ENCODE data around the gene OR51E1. TPM values are rescaled to one million over a fixed set of nuclear protein-coding genes. Genes with fewer than 3 reads are reported as not detected.

Gene OR51E1
- total and polyA plus RNA-seq, 2 donors (not counting 3 experiments of a cell fraction or from before 2014, with no cell fraction given) = not detected

- DNase-seq (ENCODE audit: low read depth, low spot score) = no peak
- POLR2A ChIA-PET = no interaction called here
- no peak overlapping the region for H3K4me2 ChIP-seq (ENCODE audit: insufficient read depth, low read length)
- H3K4me3 ChIP-seq (replicated peaks in 1 of 3; ENCODE audit: insufficient read depth in 1 of 3, low read depth in 1 of 3, low read length in 3 of 3) = no peak overlapping the region
- dilution Hi-C loops (cut with MboI; ENCODE audit: extremely low pct_ligation_motif_present, low sequenced_read_pairs) (no loop called here), intact Hi-C loops (cut with micrococcal nuclease) (no loop called here)
- H3K36me3 ChIP-seq (ENCODE audit: control insufficient read depth in 2 of 2, extremely low read depth in 1 of 2, insufficient read depth in 2 of 2, low read length in 2 of 2) = no peaks in the 10 kb centered on the region
- no peak overlapping the region for H2AFZ ChIP-seq (ENCODE audit: low read depth, low read length)
- FAIRE-seq = no peak
- BruUV-seq (replicated peaks) = no TSS peak
- H3K27me3 ChIP-seq (ENCODE audit: control insufficient read depth in 2 of 2, insufficient read depth in 2 of 2, low read length in 2 of 2) = no peaks in the 10 kb centered on the region
- H3K9me3 ChIP-seq (replicated peaks; ENCODE audit: control insufficient read depth, insufficient read depth, low read length) = no peaks in the 10 kb centered on the region
- H3K9ac ChIP-seq (replicated peaks; ENCODE audit: extremely low read depth, insufficient read depth, low read length) = no peak overlapping the region
- no peaks in the 10 kb centered on the region for H3K4me1 ChIP-seq (ENCODE audit: control insufficient read depth, extremely low read depth, insufficient read depth, low read length)
- H3K9me1 ChIP-seq (replicated peaks; ENCODE audit: control insufficient read depth, extremely low read depth, insufficient read depth, low read length) = no peaks in the 10 kb centered on the region
- H4K20me1 ChIP-seq (replicated peaks; ENCODE audit: control insufficient read depth, extremely low read depth, insufficient read depth, low read length) = no peaks in the 10 kb centered on the region
- CTCF ChIA-PET = no interaction called here
- TF ChIP-seq JUN (IDR thresholded peaks at IDR 0.05; ENCODE audit: borderline replicate concordance, insufficient read depth, insufficient read length, low read depth) = no peak
- no peak for TF ChIP-seq GATA2 (IDR thresholded peaks at IDR 0.05; ENCODE audit: insufficient read depth, insufficient read length, low read depth, low read length)
- TF ChIP-seq MYC (IDR thresholded peaks at IDR 0.05; ENCODE audit: low read depth, low read length) = no peak
- TF ChIP-seq, protein P1, sequence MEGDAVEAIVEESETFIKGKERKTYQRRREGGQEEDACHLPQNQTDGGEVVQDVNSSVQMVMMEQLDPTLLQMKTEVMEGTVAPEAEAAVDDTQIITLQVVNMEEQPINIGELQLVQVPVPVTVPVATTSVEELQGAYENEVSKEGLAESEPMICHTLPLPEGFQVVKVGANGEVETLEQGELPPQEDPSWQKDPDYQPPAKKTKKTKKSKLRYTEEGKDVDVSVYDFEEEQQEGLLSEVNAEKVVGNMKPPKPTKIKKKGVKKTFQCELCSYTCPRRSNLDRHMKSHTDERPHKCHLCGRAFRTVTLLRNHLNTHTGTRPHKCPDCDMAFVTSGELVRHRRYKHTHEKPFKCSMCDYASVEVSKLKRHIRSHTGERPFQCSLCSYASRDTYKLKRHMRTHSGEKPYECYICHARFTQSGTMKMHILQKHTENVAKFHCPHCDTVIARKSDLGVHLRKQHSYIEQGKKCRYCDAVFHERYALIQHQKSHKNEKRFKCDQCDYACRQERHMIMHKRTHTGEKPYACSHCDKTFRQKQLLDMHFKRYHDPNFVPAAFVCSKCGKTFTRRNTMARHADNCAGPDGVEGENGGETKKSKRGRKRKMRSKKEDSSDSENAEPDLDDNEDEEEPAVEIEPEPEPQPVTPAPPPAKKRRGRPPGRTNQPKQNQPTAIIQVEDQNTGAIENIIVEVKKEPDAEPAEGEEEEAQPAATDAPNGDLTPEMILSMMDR (IDR thresholded peaks at IDR 0.05; ENCODE audit: extremely low read depth in 1 of 2, insufficient read depth in 1 of 2, low read depth in 1 of 2, low read length in 2 of 2) = no peak
- TF ChIP-seq EZH2 (IDR thresholded peaks at IDR 0.05; ENCODE audit: borderline replicate concordance, low read depth, low read length, severe bottlenecking) = no peak
- TF ChIP-seq MAX (IDR thresholded peaks at IDR 0.05; ENCODE audit: insufficient read depth, insufficient read length) = no peak
- no peak for TF ChIP-seq FOS (IDR thresholded peaks at IDR 0.05; ENCODE audit: borderline replicate concordance, insufficient read depth, low read length)
- no peak for TF ChIP-seq POLR2A (IDR thresholded peaks at IDR 0.05; ENCODE audit: low read depth, low read length)
- no peak for TF ChIP-seq POLR2AphosphoS5 (IDR thresholded peaks at IDR 0.05; ENCODE audit: insufficient read depth, low read depth, low read length)
- H3K27ac ChIP-seq (ENCODE audit: insufficient read depth, low read depth, low read length) = no peak overlapping the region
- H3K79me2 ChIP-seq (ENCODE audit: control insufficient read depth, insufficient read depth, low read length) = no peaks in the 10 kb centered on the region
Observed at GRCh38 chr11:4673781-4674180, 30.0 kb downstream of the OR51E1 start.

Data from endothelial cell of umbilical vein (primary cell).